HG02588 (cell line): ENCODE measurements around the gene CAPN15.

Source experiments
- ATAC-seq: cut with Tn5 transposase; IDR thresholded peaks from one replicate; pipeline ENCODE4 v1.9.1; 2021; ENCODE audit warnings: mild to moderate bottlenecking, moderate library complexity; ENCODE audit not compliant: unreplicated experiment

CAPN15 gene

GRCh38 chr16:559411-560203, 32.1 kb downstream of the CAPN15 start:
- no peak for ATAC-seq

GRCh38 chr16:560204-560700, 32.7 kb downstream of the CAPN15 start, which contains the start of gene PRR35:
TSS of gene PRR35 (plus strand) at chr16:560394. CDS start at chr16:563295, 2,901 bp downstream.
- no peak for ATAC-seq

- ATAC-seq, result no peak
Observed at GRCh38 chr16:560701-561412, 33.3 kb downstream of the CAPN15 start.

- no peak for ATAC-seq
Observed at GRCh38 chr16:561413-561794, 33.9 kb downstream of the CAPN15 start.

- no peak for ATAC-seq
Observed at GRCh38 chr16:561957-562938, 34.7 kb downstream of the CAPN15 start.

GRCh38 chr16:563072-563644, 35.6 kb downstream of the CAPN15 start:
- ATAC-seq, result no peak

GRCh38 chr16:564690-565418, 37.3 kb downstream of the CAPN15 start:
- ATAC-seq, result no peak

GRCh38 chr16:565419-566330, 38.2 kb downstream of the CAPN15 start:
- no peak for ATAC-seq

GRCh38 chr16:566475-567372, 39.2 kb downstream of the CAPN15 start, which contains the start of gene NHLRC4:
TSS of gene NHLRC4 (plus strand) at chr16:567005. CDS start at chr16:568048, 1,043 bp downstream.
- peak; percentile 39 for ATAC-seq

- no peak for ATAC-seq
Observed at GRCh38 chr16:567373-568256, 40.1 kb downstream of the CAPN15 start.

- no peak for ATAC-seq
Observed at GRCh38 chr16:568401-569258, 41.1 kb downstream of the CAPN15 start.

GRCh38 chr16:569445-570254, 42.1 kb downstream of the CAPN15 start, which contains the start of gene PIGQ:
TSS of gene PIGQ (plus strand) at chr16:569968. CDS start at chr16:574075, 4,107 bp downstream.
- no peak for ATAC-seq

- no peak for ATAC-seq
Observed at GRCh38 chr16:572865-573650, 45.5 kb downstream of the CAPN15 start.
